NCI-H1436 (cell line): ENCODE data around the gene MRPL23.

ENCODE experiments used
- DNase-seq: peaks from one replicate; lab custom pipeline; 2025; lab: John Stamatoyannopoulos, UW

Gene MRPL23

GRCh38 chr11:1958367-1958766, 11.2 kb downstream of the MRPL23 start:
- no peak for DNase-seq

- DNase-seq: no peak
Measured at GRCh38 chr11:1959786-1960185, 12.7 kb downstream of the MRPL23 start.

- no peak for DNase-seq
Measured at GRCh38 chr11:1963864-1964263, 16.7 kb downstream of the MRPL23 start.

GRCh38 chr11:1964348-1964747, 17.2 kb downstream of the MRPL23 start:
- DNase-seq: no peak

GRCh38 chr11:1964955-1965354, 17.8 kb downstream of the MRPL23 start:
- DNase-seq: no peak

- no peak for DNase-seq
Measured at GRCh38 chr11:1966531-1966930, 19.4 kb downstream of the MRPL23 start.

GRCh38 chr11:1967641-1968225, 20.6 kb downstream of the MRPL23 start:
- no peak for DNase-seq

GRCh38 chr11:1968454-1969002, 21.4 kb downstream of the MRPL23 start:
- DNase-seq: no peak

- no peak for DNase-seq
Measured at GRCh38 chr11:1969035-1969434, 21.9 kb downstream of the MRPL23 start.

GRCh38 chr11:1969776-1970175, 22.6 kb downstream of the MRPL23 start:
- DNase-seq: no peak

GRCh38 chr11:1970956-1971355, 23.8 kb downstream of the MRPL23 start:
- no peak for DNase-seq

GRCh38 chr11:1975185-1975584, 28.1 kb downstream of the MRPL23 start:
- DNase-seq: no peak

GRCh38 chr11:1978720-1979473, 31.8 kb downstream of the MRPL23 start:
- no peak for DNase-seq

- no peak for DNase-seq
Measured at GRCh38 chr11:1979607-1980006, 32.5 kb downstream of the MRPL23 start.

- no peak for DNase-seq
Measured at GRCh38 chr11:1982873-1983600, 35.9 kb downstream of the MRPL23 start.

- no peak for DNase-seq
Measured at GRCh38 chr11:1983601-1983961, 36.4 kb downstream of the MRPL23 start.

GRCh38 chr11:1987024-1987423, 39.9 kb downstream of the MRPL23 start:
- no peak for DNase-seq

GRCh38 chr11:1988174-1988573, 41.0 kb downstream of the MRPL23 start:
- no peak for DNase-seq

- DNase-seq: no peak
Measured at GRCh38 chr11:1988667-1989317, 41.7 kb downstream of the MRPL23 start.

- DNase-seq: no peak
Measured at GRCh38 chr11:1989953-1990352, 42.8 kb downstream of the MRPL23 start.

- no peak for DNase-seq
Measured at GRCh38 chr11:1990872-1991578, 43.9 kb downstream of the MRPL23 start.

GRCh38 chr11:1992111-1992510, 45.0 kb downstream of the MRPL23 start:
- DNase-seq: no peak
